GM19452 (cell line): ENCODE measurements around the gene NID2.

Experiments
- ATAC-seq: cut with Tn5 transposase; IDR thresholded peaks from one replicate; pipeline ENCODE4 v1.9.1; 2021; ENCODE audit not compliant: unreplicated experiment

The NID2 gene

GRCh38 chr14:52080808-52081755 lies 12.2 kb upstream of the NID2 start:
- ATAC-seq: no peak

GRCh38 chr14:52080158-52080800 lies 11.4 kb upstream of the NID2 start:
- ATAC-seq: no peak

GRCh38 chr14:52079239-52079959 lies 10.5 kb upstream of the NID2 start:
- no peak for ATAC-seq

GRCh38 chr14:52078721-52079120 lies 9.9 kb upstream of the NID2 start:
- no peak for ATAC-seq

- no peak for ATAC-seq
Observed at GRCh38 chr14:52078095-52078531, 9.3 kb upstream of the NID2 start.

- no peak for ATAC-seq
Observed at GRCh38 chr14:52077256-52077979, 8.6 kb upstream of the NID2 start.

GRCh38 chr14:52076334-52076733 lies 7.5 kb upstream of the NID2 start:
- no peak for ATAC-seq

- ATAC-seq: no peak
Observed at GRCh38 chr14:52075371-52075770, 6.5 kb upstream of the NID2 start.

- ATAC-seq: no peak
Observed at GRCh38 chr14:52073251-52073650, 4.4 kb upstream of the NID2 start.

GRCh38 chr14:52072266-52072780 lies 3.5 kb upstream of the NID2 start:
- ATAC-seq: no peak

GRCh38 chr14:52071675-52072074 lies 2.8 kb upstream of the NID2 start:
- ATAC-seq: no peak

- ATAC-seq: no peak
Observed at GRCh38 chr14:52070051-52070431, 1.2 kb upstream of the NID2 start.

GRCh38 chr14:52069307-52070050 lies 620 bp upstream of the NID2 start:
- ATAC-seq: no peak

- ATAC-seq: no peak
Observed at GRCh38 chr14:52067873-52068614, 815 bp downstream of the NID2 start.

- no peak for ATAC-seq
Observed at GRCh38 chr14:52064174-52064573, 4.7 kb downstream of the NID2 start.

GRCh38 chr14:52063052-52063462 lies 5.8 kb downstream of the NID2 start:
- ATAC-seq: no peak

- no peak for ATAC-seq
Observed at GRCh38 chr14:52061890-52062289, 7.0 kb downstream of the NID2 start.

GRCh38 chr14:52061390-52061789 lies 7.5 kb downstream of the NID2 start:
- no peak for ATAC-seq

- no peak for ATAC-seq
Observed at GRCh38 chr14:52060080-52060479, 8.8 kb downstream of the NID2 start.
